ENCODE results near the gene CBLB.

CBLB gene

DNA sequence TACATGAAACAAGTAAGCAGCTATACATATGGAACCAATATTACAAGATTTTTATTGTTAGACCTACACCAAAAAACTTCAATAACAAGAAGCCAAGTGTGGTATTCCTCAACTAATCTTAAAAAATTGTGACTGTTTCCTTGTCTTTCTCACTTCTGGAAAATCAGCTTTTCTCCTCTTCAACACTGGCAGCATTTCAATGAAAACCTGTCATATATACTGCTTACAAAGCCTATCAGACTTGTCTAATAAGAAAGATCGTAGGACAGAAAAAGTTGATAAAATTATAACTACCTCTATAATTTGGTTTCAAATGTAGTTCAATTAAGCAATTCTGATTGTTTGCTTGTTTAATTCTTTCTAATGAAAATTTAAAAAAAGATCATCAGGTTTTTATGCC lies 55.1 kb downstream of the CBLB start:
- DNase-seq: no peak

DNA sequence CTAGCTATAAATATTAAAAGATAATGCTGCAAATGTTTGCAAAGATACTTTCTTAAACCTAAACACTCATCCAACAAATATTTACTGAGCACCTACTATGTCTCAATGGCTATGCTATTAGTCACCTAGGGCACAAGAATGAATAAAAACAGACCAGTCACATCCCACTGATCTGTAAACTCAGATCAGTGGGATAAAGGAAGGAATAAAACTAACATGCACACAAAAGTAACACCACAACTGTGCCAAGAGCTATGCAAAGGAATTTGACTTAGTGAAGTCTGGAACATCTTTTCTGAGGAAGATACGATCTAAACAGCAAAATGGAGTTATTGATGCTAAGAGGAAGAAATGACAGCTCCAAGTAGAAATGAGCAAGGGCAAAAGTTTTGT lies 56.6 kb downstream of the CBLB start:
- no peak for DNase-seq

DNA sequence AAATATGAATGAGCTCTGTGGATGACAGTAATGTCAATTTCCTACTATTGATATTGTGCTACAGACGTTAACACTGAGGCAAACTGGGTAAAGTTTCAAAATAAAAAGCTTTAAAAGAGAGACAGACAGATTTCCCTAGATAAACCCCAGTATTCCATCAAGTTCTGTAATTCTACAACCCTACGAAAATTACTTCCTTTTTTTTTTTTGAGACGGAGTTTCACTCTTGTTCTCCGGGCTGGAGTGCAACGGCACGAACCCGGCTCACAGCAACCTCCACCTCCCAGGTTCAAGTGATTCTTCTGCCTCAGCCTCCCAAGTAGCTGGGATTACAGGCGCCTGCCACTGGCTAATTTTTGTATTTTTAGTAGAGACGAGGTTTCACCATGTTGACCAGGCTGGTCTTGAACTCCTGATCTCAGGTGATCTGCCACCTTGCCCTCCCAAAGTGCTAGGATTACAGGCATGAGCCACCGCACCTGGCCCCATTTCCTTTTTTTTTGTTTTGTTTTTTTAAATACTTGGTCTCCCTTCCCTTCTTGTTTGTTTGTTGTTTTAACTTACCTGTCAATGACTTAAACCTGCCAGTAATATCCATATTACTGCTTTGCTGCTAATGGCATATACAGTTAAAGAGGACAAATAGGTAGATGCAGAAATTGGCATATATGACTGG lies 57.2 kb downstream of the CBLB start:
- no peak for DNase-seq

DNA sequence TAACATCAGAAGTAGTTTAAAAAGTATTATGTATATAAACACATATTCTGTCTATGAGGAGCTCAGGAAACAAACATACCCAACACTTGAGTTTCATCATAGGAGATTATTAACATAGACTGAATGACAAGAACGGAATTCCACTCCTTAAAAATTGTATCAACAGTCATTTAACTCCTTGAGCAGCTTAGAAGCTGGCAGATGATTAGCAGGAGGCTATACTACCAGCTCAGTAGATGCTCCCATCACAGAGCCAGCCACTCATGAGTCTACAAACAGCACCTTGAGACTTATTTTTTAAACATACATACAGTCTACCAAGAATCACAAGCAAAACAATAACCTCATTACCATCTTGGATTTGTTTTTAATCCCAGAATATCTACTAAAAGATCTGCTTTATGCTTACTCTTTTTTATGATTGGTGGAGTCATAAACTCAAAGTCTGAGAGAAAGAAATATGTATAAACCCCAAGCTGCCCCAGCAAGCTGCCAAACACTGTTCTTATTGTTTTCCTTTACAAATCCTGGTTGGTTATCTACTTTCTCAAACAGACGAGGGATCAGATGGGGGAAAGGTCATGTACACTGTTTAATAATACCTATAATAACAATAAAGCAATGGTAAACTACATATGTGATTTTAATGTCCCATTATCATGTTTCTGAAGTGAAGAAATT lies 59.5 kb downstream of the CBLB start:
- DNase-seq: no peak

DNA sequence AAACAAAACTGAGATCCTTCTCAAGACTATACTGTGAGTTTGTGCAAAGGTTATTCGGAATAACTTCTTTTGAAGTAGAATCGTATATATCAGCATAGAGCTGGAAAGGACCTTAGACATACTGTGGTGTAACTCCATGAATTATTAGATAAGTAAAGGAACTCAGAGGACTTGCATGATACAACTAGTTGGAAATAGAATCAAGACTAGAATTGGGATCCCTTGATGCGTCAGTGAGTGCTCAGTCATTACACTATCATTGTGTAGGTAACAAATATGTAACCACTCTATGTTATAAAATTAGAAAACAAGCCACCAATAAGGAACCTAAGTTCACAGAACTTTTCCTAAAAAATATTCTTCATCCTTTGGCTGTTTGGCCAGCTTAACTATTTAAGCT lies 61.1 kb downstream of the CBLB start:
- DNase-seq: no peak

DNA sequence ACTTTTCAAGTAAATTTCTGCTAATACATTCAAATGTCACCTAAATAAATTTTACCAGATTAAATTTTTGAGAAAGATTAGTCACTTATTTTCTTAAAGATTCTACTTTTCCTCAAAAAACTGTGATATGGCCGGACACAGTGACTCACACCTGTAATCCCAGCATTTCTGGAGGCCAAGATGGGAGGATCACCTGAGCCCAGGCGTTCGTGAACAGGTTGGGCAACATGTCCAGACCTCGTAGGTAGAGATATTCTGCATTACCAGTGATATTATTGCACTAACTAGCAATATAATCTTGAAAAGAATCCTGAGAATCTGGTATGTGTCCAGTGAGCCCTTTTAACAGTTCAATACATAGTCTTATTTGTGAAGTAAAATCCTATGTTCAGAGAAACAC lies 61.7 kb downstream of the CBLB start:
- DNase-seq: no peak

DNA sequence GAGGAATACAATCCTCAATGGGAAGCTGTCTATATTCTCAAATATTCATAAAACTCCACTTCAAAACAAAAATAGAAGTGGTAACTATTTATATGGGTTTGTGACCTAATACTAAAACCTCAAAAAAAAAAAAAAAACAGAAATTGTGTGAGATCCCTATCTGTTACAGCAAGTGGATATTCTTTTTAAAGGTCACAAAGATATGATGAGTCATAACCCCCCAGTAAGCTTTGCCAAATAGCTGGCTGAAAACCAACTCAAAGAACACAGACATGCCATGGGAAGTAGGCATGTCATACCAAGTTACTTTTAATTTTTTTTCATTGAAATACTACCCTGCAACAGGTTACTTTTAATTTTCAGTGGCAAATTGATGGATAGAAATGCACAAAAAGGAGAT lies 62.5 kb downstream of the CBLB start:
- DNase-seq: no peak

DNA sequence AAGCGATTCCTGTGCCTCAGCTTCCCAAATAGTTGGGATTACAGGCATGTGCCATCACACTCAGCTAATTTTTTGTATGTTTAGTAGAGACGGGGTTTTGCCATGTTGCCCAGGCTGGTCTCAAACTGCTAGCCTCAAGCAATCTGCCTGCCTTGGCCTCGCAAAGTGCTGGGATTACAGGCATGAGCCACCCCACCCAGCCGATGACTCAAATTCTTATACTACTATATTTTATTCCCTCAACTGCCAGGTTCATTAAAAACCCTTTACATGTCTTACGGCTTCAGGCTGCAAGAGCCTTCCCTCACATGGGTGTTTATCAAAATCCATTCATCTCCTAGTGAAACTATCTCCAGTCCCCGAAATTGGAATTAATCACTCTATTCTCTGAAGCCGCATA lies 63.4 kb downstream of the CBLB start:
- no peak for DNase-seq

DNA sequence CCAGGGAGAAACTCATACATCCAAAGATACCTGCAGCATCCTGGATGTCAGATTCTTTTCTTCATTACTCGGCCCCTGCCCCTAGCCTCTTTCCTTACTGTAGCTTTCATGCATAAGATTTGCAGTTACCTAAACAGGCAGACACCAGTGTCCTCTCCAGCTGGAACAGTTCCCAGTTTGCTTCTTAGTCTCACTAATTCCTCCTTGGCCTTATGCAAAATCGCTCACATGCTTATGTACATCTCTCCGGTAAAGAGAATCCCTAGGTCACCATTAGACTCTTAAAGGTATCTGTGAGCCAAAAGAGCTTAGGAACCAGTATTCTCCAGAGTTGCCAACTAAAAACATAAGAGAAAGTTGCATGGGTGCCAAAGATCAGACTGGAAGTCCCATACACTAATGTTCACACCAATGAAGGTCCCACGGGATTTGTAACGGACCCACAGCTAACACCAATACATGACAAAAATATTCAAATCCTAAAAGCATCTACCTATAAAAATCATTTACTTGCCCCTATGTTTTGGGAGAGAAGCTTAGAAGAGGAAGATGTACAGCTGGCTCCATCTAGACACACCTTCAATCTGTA lies 66.6 kb downstream of the CBLB start:
- peak; percentile 47 for DNase-seq

DNA sequence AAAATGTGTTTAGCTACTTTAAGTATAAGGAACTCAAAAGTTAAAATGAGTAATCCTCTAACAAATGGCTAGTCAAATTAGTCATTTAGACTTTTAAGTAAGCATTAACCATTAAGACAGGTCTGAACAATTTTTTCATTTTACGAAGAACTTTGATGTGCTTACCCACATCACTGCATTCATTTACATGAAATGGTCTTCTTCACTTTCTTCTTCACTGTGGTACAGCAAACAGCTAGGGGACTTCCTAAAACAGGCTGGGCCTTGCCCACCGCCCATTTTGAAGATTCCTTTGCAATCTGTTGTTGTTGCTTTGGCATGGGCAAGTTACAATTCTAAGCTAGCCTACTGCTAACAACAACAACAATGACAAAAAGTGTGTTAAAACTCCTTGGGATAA lies 67.4 kb downstream of the CBLB start:
- no peak for DNase-seq

DNA sequence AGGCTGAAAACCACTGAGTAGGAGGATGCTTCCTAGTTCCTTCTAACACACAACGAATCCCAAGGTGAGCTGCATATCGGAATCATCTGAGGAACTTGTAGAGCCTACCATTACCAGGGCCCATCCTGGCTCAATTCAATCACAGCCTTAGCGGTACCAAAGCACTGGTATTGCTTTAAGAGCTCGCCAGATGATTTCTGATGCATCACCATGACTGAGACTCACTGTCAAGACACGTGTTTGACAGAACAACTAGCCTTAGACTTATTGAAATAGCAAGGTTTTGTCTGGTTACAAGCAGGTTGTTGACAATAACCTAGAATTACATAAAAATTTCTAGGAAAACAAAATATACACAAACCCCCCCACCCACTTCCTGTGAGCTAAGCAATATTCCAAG lies 68.5 kb downstream of the CBLB start:
- DNase-seq: no peak

DNA sequence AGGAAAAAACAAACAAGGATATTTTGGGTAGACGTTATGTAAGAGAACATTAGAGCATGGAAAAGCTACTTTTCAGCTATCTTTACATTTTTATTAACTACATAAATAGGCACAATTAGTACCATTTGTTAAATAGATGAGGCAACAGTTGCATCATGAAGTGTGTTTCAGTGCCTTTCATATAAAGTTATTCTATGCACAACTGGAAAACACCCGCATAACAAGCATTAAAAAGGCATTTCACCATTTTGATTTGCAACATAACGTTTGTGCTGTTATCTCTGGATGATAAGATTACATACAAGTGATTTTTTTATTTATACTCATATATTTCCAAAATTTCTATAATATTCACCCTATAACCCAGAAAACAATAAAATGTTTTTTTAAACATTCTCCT lies 69.5 kb downstream of the CBLB start:
- DNase-seq: no peak

DNA sequence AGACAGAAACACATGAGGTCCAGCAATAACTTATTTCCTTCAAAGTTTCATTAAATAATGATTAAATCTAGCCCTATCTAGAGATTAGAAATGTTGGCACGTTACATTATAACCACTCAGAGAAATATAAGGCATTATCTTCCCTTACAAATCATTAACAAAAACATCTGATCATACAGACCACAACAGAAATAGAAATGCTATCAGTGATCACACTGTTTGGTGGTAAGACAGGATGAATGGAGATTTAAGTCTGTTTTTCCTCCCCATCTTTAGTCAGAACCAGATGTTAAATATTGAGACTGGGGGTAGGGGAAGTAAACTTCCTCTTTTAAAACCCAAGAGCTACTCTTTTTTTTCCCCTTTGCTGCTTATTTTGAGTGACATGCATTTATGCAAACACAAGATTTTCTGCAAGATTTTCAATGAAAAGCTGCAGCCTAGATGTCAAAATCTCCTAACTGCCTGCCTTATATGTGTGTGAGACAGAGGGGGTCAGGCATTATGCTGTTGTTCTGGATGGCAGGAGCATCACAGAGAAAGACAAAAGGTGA lies 70.4 kb downstream of the CBLB start:
- no peak for DNase-seq

DNA sequence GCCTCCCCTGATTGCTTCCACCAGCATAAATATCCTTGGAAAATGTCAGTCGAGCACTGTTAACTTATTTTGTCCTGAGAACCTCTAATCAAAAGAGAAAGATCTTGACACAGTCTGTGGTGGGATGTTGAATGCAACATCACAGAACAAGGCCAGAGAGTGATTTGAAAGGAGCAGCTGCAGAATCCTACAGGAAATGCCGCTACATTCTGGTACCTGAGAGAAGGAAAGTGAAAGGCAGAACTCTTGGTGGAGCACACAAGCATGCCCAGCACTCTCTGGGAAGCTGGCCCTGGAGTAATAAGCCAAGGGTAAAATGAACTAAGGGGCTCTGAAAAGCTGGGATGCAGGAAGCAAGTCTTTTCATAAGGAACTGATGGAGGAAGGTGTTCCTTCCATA lies 75.8 kb downstream of the CBLB start:
- no peak for DNase-seq

DNA sequence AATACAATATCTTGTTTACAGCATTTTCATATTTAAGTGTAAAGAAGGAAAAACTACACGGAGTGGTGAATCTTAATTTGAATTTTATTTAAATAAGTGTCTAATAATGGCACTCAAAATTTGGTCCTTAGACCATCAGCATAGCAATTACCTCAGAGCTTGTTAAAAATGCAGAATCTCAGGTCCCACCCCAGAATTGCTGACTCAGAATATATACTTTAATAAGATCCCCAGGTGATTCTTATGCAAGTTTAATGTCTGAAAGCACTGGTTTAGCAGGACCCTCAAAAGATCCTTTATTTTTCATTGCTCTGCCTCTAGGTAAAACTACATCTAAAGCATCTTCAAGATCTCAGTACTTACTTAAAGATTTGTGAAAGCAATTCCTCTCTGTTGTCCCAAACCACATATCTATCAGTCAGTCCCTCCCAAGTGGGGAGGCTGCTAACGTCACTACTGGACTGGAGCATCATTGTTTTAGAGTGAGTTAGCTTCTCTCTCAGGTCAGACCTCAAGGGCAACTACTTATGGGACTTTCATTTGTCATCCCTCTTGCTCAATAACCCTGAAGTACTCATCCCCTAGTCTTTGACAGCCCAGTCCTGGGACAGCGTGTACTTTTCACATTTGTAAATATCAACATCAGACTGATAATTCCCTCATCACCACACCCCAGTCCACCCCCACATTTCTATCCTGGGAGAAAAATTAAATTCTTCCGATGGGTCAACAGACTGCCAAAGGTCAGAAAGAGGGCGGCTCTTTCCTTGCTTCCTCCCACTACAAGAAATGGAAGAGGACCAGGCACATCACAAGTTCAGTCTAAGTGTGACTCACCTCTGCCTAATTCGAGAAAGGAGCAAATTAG lies 76.7 kb downstream of the CBLB start:
- no peak for DNase-seq

DNA sequence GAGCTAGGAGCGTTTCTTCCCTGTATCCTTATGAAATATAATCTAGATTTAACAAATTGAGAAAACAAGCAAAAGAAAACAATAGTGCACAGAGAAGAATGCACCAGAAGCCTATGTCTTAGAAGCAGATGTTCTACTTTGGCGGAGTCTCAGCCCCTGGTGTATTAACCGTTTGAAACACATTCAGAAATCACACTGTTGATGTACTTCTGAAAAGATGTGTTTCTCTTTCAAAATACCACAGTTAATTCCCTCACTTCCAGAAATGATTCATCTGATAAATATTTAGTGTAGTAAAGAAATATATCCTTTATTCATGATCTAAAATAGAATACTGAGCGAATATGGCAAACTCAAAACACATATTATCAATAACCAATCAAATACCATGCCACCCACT lies 77.7 kb downstream of the CBLB start:
- DNase-seq: no peak

DNA sequence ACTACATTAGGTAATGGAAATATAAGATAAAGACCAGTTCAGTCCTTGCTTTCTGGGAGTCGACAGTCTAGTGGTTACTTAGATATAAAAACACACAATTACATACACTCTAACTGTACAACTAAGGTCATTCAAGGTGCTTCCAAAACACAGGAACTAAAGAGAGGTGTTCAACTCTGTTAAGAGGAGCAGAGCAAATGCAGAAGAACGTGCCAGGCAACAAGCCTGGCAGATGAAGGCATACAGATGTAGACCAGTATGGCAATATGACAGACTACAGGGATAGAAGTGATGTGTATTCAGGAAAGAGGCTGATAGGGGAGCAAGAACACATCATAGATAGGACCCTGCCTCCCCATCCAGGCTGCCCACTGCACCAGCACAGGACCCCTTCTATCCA lies 78.3 kb downstream of the CBLB start:
- DNase-seq: no peak

DNA sequence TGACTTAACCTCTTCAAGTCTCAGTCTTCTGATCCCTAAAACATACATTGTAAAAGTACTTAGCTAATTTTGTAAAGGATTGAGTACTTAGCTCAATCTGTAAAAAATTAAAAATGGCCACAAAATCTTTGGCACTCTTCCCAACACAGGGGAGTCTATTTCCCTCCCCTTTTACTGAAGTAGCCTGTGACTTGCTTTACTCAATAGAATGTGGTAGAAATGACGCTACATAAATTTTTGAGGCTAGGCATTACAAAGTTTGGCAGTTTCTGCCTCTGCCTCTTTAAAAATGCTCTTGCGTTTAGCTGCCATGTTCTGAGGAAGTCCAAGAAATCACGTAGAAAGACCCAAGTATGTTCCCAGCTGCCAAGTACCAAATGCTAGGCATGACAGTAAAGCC lies 80.2 kb downstream of the CBLB start:
- DNase-seq: no peak

DNA sequence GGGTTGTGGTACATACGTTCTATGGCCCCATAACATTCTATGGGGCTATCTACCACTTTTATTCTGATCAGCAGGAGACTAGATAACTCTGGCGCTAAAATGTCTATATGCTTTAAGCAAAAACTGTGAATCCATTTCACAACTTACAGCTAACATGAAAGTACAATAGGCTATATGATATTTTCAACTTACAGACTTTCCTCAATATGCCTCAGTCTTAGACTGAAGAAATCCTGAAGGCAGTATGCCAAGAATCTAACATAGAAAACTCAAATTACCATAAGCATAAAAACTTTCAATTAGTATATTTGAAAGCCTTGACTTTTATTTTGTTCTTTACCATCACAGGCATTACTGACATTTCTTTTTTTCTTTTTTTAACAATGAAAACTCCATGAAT lies 81.4 kb downstream of the CBLB start:
- DNase-seq: no peak

DNA sequence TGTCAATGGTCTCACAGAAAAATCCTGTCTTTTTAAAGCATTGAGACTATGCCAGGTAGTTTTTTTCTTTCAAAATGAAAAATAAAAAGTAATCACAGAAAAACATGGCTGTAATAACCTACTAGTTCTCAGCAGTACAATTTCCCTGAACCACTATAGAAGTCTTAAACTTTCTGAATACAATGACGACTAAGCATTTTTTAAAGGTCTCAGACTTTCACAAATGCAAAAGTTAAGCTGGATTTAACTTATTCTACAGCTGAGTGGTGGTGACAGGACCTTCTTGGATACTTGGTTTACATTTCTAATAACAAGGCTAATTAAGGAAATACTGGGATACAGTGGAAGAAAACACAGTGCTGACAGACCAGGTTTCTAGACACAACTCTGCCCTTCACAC lies 81.8 kb downstream of the CBLB start:
- no peak for DNase-seq

DNA sequence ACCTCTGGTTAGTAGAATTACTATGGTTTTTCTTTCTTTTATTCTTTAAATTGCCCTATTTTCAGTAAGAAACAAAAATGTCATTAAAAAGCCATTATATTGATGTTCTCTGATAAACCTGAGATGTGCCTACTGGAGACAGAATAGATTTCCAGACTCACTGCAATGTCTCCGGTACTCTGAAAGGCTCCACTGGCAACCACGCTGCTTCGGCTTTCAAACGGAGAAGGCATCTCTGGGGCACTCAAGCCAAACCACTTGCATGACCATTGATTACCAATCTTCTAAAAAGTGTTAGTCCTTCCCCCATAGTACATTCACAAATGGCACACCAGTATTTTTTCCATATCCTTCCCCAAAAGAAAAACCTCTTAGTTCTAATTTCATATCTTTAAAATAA lies 82.6 kb downstream of the CBLB start:
- no peak for DNase-seq

DNA sequence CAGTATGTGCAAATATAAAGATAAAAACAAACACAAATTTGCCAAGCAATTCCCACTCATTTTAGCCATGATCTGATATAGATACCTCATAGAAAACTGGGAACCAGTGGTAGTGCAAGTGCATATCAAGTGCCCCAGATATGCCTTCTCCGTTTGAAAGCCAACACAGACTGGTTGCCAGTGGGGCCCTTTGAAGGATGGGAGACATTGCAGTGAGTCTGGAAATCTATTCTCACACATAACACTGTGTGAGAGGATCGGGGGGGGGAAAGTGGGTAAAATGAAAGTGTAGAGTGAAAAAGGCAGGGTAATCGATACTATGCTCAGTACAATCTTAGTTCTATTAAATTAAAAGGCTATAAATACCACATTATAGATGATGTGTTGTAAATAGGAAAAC lies 83.0 kb downstream of the CBLB start:
- DNase-seq: no peak

DNA sequence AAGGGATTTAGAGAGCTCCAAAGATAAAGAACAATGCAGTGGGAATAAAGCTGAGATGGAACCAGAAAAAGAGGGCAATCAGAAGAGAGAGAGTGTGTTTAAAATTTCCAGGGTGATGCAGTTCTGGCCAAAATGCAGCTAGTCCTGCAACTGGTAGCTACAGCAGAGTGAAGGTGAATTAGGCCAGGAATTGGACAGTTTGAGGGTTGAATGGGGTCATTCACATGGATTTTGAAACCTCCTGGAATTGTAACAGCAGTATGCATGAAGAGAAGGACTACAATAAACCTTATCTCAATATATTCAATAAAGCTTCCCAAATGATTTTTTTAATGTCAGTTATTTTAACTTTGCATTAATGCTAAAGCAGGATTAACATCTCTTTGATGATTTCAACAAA lies 85.2 kb downstream of the CBLB start:
- DNase-seq: no peak

DNA sequence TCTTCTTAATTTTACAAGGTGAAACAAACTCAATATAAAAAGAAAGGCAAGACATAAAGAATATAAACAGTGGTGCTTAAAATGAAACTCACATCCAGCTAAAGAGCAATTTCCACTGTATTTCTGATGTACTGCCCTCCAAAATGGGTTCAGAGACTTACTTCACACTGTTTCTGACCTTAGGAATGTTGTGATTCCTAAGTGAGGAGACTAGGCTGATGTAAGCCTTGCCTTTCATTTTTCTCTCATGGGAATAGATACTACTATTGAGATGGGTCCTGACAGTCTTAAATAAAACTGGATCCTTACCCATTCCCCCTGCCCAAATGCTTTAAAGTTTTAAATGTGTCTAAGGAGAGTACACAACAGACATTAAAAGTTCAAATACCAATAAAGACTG lies 86.9 kb downstream of the CBLB start:
- no peak for DNase-seq
